SK-N-SH treated with all-trans-retinoic acid at 6 μM for 48 hours (cell line): ENCODE results near the gene OR4D2.
"Not testable (repeated sequence)": the region's sequence is repeated elsewhere in the genome, so short reads cannot be mapped to it uniquely, and the experiment has no call there.

Experiments used
- ATAC-seq: fragments of 200-7000 bp; cut with Tn5 transposase; 3 replicates; pipeline ENCODE4 v1.9.1; 2020; ENCODE audit warnings: mild to moderate bottlenecking, moderate library complexity
- ARNTL ChIP-seq: fragments of 450-650 bp; formaldehyde crosslinking; IDR thresholded peaks from 2 replicates; pipeline ENCODE4 v1.5.0; 2020; ENCODE audit warnings: low read depth, mild to moderate bottlenecking, moderate library complexity, borderline replicate concordance
- BACH2 ChIP-seq: fragments of 250-450 bp; sonication (Bioruptor Pico); IDR thresholded peaks from 2 replicates; pipeline ENCODE4 v1.9.0; 2021; ENCODE audit warnings: mild to moderate bottlenecking, borderline replicate concordance
- CREB5 ChIP-seq: fragments of 250-450 bp; sonication (Bioruptor Pico); IDR thresholded peaks from 2 replicates; pipeline ENCODE4 v1.5.1; 2020; ENCODE audit warnings: low read depth, mild to moderate bottlenecking, moderate library complexity
- CSDC2 ChIP-seq: fragments of 250-450 bp; sonication (Bioruptor Pico); IDR thresholded peaks from 2 replicates; pipeline ENCODE4 v1.5.0; 2020; ENCODE audit warnings: mild to moderate bottlenecking, moderate library complexity
- CSRNP3 ChIP-seq: fragments of 250-450 bp; sonication (Bioruptor Pico); IDR thresholded peaks from 2 replicates; pipeline ENCODE4 v1.5.1; 2021; ENCODE audit warnings: mild to moderate bottlenecking, moderate library complexity
- ESRRG ChIP-seq: fragments of 250-450 bp; sonication (Bioruptor Pico); IDR thresholded peaks from 2 replicates; pipeline ENCODE4 v1.6.1; 2021; ENCODE audit warnings: mild to moderate bottlenecking
- GLIS3 ChIP-seq: fragments of 250-450 bp; sonication (Bioruptor Pico); IDR thresholded peaks from 2 replicates; pipeline ENCODE4 v1.5.0; 2020; ENCODE audit warnings: mild to moderate bottlenecking, moderate library complexity
- ISL1 ChIP-seq: fragments of 250-450 bp; sonication (Bioruptor Pico); IDR thresholded peaks from 2 replicates; pipeline ENCODE4 v2.1.2; 2022; ENCODE audit warnings: mild to moderate bottlenecking, moderate library complexity
- OSR1 ChIP-seq: fragments of 250-450 bp; sonication (Bioruptor Pico); IDR thresholded peaks from 2 replicates; pipeline ENCODE4 v1.8.0; 2022; ENCODE audit warnings: moderate library complexity, mild to moderate bottlenecking, inconsistent platforms
- PATZ1 ChIP-seq: fragments of 250-450 bp; sonication (Bioruptor Pico); IDR thresholded peaks from 2 replicates; pipeline ENCODE4 v1.8.0; 2020; ENCODE audit warnings: mild to moderate bottlenecking, moderate library complexity, borderline replicate concordance
- POU6F1 ChIP-seq: fragments of 250-450 bp; sonication (Bioruptor Pico); IDR thresholded peaks from 2 replicates; pipeline ENCODE4 v1.8.0; 2021; ENCODE audit warnings: low read depth, mild to moderate bottlenecking, moderate library complexity, borderline replicate concordance
- PPARA ChIP-seq: fragments of 250-450 bp; sonication (Bioruptor Pico); IDR thresholded peaks from 2 replicates; pipeline ENCODE4 v1.5.0; 2020; ENCODE audit warnings: mild to moderate bottlenecking, borderline replicate concordance
- RARB ChIP-seq: fragments of 250-450 bp; sonication (Bioruptor Pico); IDR thresholded peaks from 2 replicates; pipeline ENCODE4 v1.8.0; 2021; ENCODE audit warnings: mild to moderate bottlenecking, moderate library complexity
- TCF4 ChIP-seq: fragments of 250-450 bp; sonication (Bioruptor Pico); IDR thresholded peaks from 2 replicates; pipeline ENCODE4 v1.8.0; 2021; ENCODE audit warnings: mild to moderate bottlenecking, moderate library complexity, borderline replicate concordance
- TOX ChIP-seq: fragments of 250-450 bp; sonication (Bioruptor Pico); IDR thresholded peaks from 2 replicates; pipeline ENCODE4 v1.8.0; 2021; ENCODE audit warnings: mild to moderate bottlenecking, moderate library complexity, borderline replicate concordance
- ZC3H10 ChIP-seq: fragments of 250-450 bp; sonication (Bioruptor Pico); IDR thresholded peaks from 2 replicates; pipeline ENCODE4 v1.5.1; 2021; ENCODE audit warnings: mild to moderate bottlenecking, moderate library complexity
- ZFP3 ChIP-seq: fragments of 250-450 bp; sonication (Bioruptor Pico); IDR thresholded peaks from 2 replicates; pipeline ENCODE4 v1.5.0; 2020; ENCODE audit warnings: mild to moderate bottlenecking, moderate library complexity
- ZFP30 ChIP-seq: fragments of 450-650 bp; formaldehyde crosslinking; IDR thresholded peaks from 2 replicates; pipeline ENCODE4 v1.5.0; 2022; ENCODE audit warnings: mild to moderate bottlenecking, moderate library complexity
- ZNF565 ChIP-seq: fragments of 450-650 bp; formaldehyde crosslinking; conservative IDR thresholded peaks from 2 replicates; pipeline ENCODE4 v1.5.0; 2020; ENCODE audit warnings: low read depth, mild to moderate bottlenecking, moderate library complexity
- ZNF70 ChIP-seq: fragments of 450-650 bp; formaldehyde crosslinking; IDR thresholded peaks from 2 replicates; pipeline ENCODE4 v1.5.0; 2020; ENCODE audit warnings: mild to moderate bottlenecking, moderate library complexity
- ZNF8 ChIP-seq: fragments of 450-650 bp; formaldehyde crosslinking; IDR thresholded peaks from 2 replicates; pipeline ENCODE4 v1.5.0; 2020; ENCODE audit warnings: mild to moderate bottlenecking, moderate library complexity

Gene OR4D2

GRCh38 chr17:58141505-58141904 is 25.3 kb upstream of the OR4D2 start:
- TF ChIP-seq ESRRG (CRISPR knock-in tag), result no peak
- TF ChIP-seq ZFP30, result no peak
- TF ChIP-seq BACH2, result no peak
- no peak for TF ChIP-seq CREB5
- TF ChIP-seq TOX (CRISPR knock-in tag), result no peak
- no peak for TF ChIP-seq ZNF70 (CRISPR knock-in tag)
- TF ChIP-seq ZNF565 (CRISPR knock-in tag), result no peak
- no peak for ATAC-seq

GRCh38 chr17:58143335-58143734 is 23.4 kb upstream of the OR4D2 start:
- ATAC-seq, result not testable (repeated sequence)

- no peak for ATAC-seq
- TF ChIP-seq CSRNP3 (CRISPR knock-in tag) (no peak), POU6F1 (CRISPR knock-in tag) (no peak), ZNF70 (CRISPR knock-in tag) (no peak), TCF4 (CRISPR knock-in tag) (no peak), ZFP30 (no peak), ZC3H10 (CRISPR knock-in tag) (no peak), ZNF565 (CRISPR knock-in tag) (no peak), ESRRG (CRISPR knock-in tag) (no peak), BACH2 (no peak), ISL1 (CRISPR knock-in tag) (no peak), PPARA (CRISPR knock-in tag) (no peak), RARB (CRISPR knock-in tag) (no peak), CSDC2 (CRISPR knock-in tag) (no peak), GLIS3 (CRISPR knock-in tag) (no peak), PATZ1 (CRISPR knock-in tag) (no peak), ARNTL (CRISPR knock-in tag) (no peak), CREB5 (no peak)
These were observed 22.0 kb upstream of the OR4D2 start for GRCh38 chr17:58144801-58145200.

- no peak for TF ChIP-seq CREB5
- TF ChIP-seq ARNTL (CRISPR knock-in tag), result no peak
- TF ChIP-seq ZNF70 (CRISPR knock-in tag), result no peak
- no peak for TF ChIP-seq ZNF565 (CRISPR knock-in tag)
- TF ChIP-seq TOX (CRISPR knock-in tag), result no peak
- TF ChIP-seq ZC3H10 (CRISPR knock-in tag), result no peak
- TF ChIP-seq ZNF8 (CRISPR knock-in tag), result no peak
- no peak for TF ChIP-seq OSR1
- no peak for TF ChIP-seq POU6F1 (CRISPR knock-in tag)
- no peak for TF ChIP-seq ZFP3
- no peak for TF ChIP-seq ISL1 (CRISPR knock-in tag)
- no peak for TF ChIP-seq CSRNP3 (CRISPR knock-in tag)
- no peak for ATAC-seq
These were observed 18.8 kb upstream of the OR4D2 start, which contains the start of gene OR4D1 for GRCh38 chr17:58147930-58148434. Gene OR4D1 (plus strand): TSS chr17:58148384. CDS start chr17:58155154, 6,770 bp downstream.
